ENCODE results near the gene CLDN19. TPM values are rescaled to one million over a fixed set of nuclear protein-coding genes. Genes with fewer than 3 reads are reported as not detected.

CLDN19 gene
- total RNA-seq (ENCODE audit: insufficient read depth, low replicate concordance) = not detected

- peak; percentile 79 for DNase-seq (ENCODE audit: low spot score)
Measured at GRCh38 chr1:42739753-42740700, at the start of gene CLDN19. CLDN19 (minus strand) TSS chr1:42740236; CDS start chr1:42740063, 173 bp downstream.

DNA sequence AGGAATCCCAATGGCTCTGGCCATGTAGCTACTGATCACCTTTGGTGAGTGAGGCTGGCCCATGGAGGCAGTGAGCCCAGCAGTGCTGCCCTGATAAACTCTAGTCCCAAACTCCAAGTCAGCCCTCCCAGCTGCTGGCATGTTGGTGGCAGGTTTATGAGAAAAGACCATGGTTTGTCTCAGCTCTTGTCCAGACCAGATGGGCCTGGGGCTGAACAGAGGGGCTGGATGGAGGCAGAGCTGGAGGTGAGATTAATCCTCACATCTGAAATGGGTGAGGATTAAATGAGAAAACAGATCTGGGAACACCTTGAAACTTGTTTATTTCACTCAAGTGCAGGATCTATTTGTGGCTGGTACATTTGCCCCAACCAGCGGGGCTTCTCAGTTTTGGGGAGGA is 48.0 kb upstream of the CLDN19 start:
- DNase-seq (ENCODE audit: low spot score) = no peak

DNA sequence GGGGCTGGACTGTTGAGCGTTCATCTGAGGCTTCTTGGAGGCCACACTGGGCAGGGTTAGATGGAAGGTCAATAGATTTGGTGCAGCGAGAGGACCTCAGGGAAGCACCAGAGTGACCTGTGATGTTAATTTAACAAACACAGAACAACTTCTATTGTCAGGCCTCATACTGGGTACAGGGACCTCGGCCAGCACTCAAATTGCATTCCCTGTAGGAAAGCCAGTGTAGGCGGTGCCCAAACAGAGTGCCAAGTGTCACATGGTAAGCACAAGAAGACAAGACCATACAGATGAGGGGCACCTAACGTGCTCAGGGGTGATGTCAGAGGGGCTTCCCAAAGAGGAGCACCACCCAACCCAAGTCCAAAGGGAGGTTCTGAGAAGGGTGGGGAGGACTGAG is 46.1 kb upstream of the CLDN19 start:
- no peak for DNase-seq (ENCODE audit: low spot score)

DNA sequence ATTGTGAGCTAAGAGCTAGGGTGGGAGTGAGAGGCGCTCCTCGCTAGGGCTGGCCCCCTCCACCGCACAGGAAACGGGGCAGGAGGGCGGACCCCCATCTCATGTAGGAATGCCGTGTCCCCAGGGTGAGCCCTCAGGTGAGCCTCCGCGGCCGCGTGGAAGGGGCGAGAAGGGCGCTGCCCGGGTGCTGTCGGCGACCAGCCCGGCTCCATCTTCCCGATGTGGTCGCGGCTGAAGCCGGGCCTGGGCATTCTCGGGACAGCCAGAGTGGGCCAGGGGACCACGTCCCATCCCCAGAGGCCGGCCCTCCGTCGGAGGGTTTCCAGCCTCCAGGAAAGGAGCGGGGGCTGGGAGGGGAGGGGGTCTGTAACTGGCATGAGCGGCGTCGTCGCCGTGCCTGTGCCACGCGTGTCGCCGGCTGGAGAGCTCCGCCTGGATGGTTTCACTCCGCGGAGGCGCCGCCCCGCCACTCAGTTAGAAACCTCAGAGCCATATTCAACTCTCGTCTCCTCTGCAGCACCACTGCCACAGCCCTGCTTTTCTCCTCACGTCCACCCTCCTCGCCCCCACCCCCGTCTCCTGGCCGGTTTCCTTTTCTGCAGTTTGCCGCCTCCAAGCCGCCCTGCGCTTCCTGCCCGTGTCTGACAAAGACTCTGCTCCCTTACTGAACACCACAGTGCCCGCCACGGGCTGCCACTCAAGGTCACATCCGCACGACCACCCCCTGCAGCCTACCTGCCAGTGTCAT is 45.1 kb upstream of the CLDN19 start, which contains the start of gene TMEM269:
Gene TMEM269, plus strand, starts transcription at position 46 of the 748 bp plus-strand sequence. CDS start 4,903 bp downstream, outside the sequence.
- peak; percentile 22 for DNase-seq (ENCODE audit: low spot score)

DNA sequence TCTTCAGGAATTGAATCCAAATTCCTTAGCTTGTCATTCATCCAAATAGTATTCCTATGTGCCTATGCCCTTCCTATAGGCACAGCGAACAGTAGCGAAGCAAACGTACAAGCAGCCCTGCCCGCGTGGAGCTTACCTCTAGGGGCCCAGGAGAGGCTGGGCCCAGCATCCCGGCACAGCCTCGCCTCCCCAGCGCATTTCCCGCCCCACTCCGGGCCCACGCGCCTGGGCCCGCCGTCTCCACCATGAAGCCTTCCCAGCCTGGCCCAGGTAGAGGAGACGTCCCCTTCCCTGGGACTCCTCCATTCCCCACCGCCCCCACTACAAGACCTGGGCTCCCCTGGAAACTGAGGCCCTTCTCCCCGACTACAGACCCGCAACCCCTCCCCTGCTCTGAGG is 44.5 kb upstream of the CLDN19 start:
- DNase-seq (ENCODE audit: low spot score) = no peak

GRCh38 chr1:42783092-42783491 is 43.1 kb upstream of the CLDN19 start:
- DNase-seq (ENCODE audit: low spot score) = no peak

DNA sequence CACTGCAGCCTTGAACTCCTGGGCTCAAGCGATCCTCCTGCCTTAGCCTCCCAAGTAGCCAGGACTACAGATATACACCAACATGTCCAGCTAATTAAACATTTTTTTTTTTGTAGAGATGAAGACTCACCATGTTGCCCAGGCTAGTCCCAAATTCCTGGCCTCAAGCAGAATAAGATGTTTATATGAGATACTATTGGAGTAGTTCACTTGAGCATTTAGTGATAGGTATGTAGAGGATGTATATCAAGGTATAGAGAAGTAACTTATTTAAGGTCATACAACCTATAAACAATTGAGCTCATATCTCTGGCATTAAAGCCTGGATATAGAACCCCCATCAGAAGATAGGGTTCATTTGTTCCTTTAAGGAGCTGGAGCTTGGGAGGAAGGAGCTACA is 40.1 kb upstream of the CLDN19 start:
- no peak for DNase-seq (ENCODE audit: low spot score)

DNA sequence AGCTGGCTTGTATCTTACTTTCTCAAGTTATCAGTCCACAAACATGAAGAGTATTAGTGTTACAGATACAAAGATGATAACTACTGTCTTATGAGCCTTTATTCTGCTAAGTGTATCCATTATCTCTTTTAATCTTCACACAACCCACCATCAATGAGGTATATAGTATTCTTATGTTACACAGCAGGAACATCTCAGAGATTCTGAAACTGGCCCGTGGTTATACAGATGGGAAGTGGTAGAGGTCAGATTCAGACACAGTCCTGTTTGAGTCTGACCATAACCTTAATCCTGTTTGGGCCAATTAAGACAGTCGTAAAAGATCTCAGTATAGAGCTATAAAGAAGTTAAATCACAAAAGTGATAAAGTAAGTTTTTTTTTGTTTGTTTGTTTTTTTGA is 39.7 kb upstream of the CLDN19 start:
- no peak for DNase-seq (ENCODE audit: low spot score)

- peak; percentile 29 for DNase-seq (ENCODE audit: low spot score)
Measured at GRCh38 chr1:42777852-42778251, 37.8 kb upstream of the CLDN19 start.

- no peak for DNase-seq (ENCODE audit: low spot score)
Measured at GRCh38 chr1:42776502-42776901, 36.5 kb upstream of the CLDN19 start.

DNA sequence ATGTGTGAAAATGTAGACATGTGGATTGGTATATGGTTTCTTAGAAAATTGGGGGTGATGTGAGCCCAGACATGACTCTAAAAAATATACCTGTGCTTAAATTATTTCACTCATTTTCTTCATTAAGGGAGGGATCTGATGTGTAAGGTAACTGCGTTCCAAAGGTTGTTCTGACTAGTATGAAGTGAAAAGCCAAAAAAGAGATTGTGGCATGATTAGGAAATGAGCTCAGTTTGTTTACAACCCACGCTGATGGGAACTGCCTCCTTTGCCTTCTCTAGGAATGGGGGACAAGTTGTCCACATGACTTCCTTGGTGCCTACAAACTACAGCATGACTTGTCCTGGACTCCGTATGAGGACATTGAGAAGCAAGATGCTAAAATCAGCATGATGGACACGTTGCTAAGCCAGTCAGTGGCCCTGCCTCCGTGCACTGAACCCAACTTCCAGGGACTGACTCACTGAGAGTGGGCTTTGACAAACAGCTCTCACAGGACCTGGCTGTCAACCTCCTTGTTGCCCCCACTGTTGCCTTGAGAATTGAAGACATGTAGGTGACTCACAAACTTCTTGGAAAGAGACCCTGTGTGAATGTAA is 35.0 kb upstream of the CLDN19 start:
- DNase-seq (ENCODE audit: low spot score) = no peak

DNA sequence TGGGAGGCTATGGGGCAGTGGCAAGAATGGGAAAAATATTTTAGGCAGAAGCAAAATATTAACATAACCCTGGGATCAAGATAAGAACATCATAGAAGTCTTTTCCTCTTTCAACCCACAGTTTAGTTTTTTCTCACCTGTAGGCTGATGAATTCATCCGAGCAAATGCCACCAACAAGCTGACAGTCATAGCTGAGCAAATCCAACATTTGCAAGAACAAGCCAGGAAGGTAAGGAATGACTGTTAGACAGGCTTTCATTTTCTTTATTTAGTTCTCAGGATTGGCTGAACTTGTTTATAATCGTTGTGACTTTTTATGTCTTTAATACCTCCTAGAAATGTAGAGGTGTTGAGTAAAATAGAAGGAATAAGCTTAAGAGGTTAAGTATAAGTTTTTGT is 33.4 kb upstream of the CLDN19 start:
- DNase-seq (ENCODE audit: low spot score) = no peak

DNA sequence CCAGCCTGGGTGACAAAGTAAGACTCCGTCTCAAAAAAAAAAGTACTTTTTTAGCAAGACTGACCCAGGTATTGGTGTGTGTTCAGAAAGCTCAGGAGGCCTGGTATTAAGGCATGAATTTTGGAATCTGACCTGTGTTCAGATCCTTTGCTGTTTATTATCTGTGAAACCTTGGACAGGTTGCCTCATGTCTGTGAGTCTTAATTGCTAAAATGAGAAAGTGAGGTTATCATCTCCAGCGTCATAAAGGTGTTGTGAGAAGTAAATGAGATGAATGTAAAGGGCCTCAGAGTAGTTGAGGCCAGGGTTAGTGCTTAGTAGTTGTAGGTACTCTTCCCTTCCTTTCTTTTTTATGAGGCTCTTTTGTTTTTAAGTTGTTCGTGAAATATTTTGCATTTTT is 29.8 kb upstream of the CLDN19 start:
- DNase-seq (ENCODE audit: low spot score) = no peak

DNA sequence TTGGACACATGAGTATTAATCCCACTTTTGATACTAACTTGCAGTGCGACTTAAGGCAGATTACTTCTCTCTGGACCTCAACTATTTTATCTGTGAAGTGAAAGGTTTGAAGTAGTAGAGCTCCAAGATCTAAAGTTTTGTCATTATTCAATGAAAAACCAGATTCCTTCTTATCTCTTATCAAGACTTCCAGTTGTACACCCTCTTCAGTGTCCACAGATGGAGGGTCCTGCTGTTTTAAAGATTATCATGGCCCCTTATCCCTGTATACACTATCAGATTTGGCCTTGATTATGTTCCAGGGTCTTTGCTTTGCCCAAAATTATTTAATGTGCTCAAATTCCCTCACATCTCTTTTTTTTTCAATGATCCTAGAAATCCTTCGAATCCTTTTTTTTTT is 28.1 kb upstream of the CLDN19 start:
- DNase-seq (ENCODE audit: low spot score) = no peak

- DNase-seq (ENCODE audit: low spot score) = peak; percentile 23
Measured at GRCh38 chr1:42767510-42768000, 27.5 kb upstream of the CLDN19 start.

- peak; percentile 100 for DNase-seq (ENCODE audit: low spot score)
Measured at GRCh38 chr1:42766741-42767509, 26.9 kb upstream of the CLDN19 start, which contains the start of the genes C1orf50 and P3H1. C1orf50 (plus strand) TSS chr1:42767249; CDS start chr1:42767312, 63 bp downstream. P3H1 (minus strand) TSS chr1:42767028; CDS start chr1:42766971, 57 bp downstream.

GRCh38 chr1:42765832-42766740 is 26.1 kb upstream of the CLDN19 start:
- peak; percentile 77 for DNase-seq (ENCODE audit: low spot score)

- DNase-seq (ENCODE audit: low spot score) = peak; percentile 37
Measured at GRCh38 chr1:42765269-42765668, 25.2 kb upstream of the CLDN19 start.

DNA sequence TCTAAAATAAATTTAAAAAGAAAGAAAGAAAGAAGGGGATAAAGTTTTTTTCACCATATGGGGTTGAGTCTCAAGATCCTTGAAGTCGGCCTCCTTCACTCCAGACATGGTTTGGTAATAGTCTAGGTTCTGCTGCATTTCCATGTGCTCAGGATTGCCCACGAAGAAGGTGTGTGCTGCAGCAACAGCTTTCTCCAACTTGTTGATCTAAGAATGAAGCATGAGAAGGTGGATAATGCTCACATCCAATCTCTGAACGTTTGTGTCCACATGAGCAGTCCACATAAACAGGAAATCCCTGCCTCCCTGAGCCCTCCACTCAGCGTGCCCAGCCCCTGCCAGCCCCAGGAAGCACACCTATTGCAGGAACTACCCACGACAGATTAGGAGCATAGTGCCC is 22.2 kb upstream of the CLDN19 start:
- no peak for DNase-seq (ENCODE audit: low spot score)

DNA sequence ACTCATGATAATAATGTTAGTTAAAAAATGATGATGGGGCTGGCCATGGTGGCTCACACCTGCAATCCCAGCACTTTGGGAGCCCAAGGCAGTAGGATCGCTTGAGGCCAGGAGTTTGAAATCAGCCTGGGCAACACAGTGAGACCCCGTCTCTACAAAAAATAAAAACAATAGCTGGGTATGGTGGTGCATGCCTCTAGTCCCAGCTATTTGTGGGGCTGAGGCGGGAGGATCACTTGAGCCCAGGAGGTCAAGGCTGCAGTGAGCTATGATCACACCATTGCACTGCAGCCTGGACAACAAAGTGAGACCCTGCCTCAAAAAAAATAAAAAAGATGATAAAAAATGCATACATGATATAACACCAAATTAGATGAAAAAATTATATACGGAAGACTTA is 21.5 kb upstream of the CLDN19 start:
- no peak for DNase-seq (ENCODE audit: low spot score)

Measured in umbilical cord (tissue), 2 donors.